SK-N-MC (cell line): ENCODE results near the gene MFSD12.

ENCODE experiments used
- DNase-seq: peaks from one replicate; pipeline ENCODE4 v3.0.0-alpha.2; 2011; ENCODE audit warnings: low read depth, low spot score
- H3K27ac ChIP-seq: fragments of 200-600 bp; sonication (generic); 2 replicates; pipeline ENCODE4 v1.5.1; 2016; ENCODE audit warnings: mixed run types
- H3K36me3 ChIP-seq: fragments of 200-600 bp; sonication (generic); 2 replicates; pipeline ENCODE4 v1.6.1; 2017; ENCODE audit warnings: antibody characterized with exemption, low read length, mixed read lengths; ENCODE audit not compliant: insufficient read depth
- H3K4me3 ChIP-seq: fragments of 200-600 bp; sonication (generic); 2 replicates; pipeline ENCODE4 v1.5.1; 2016
- H3K9ac ChIP-seq: fragments of 200-600 bp; sonication (generic); 2 replicates; pipeline ENCODE4 v1.8.0; 2017; ENCODE audit warnings: mixed run types, mixed read lengths; ENCODE audit not compliant: insufficient read length
- H3K9me3 ChIP-seq: fragments of 200-600 bp; sonication (generic); 2 replicates; pipeline ENCODE4 v1.6.1; 2017; ENCODE audit warnings: low read depth, mild to moderate bottlenecking, antibody characterized with exemption, low read length, moderate library complexity, mixed read lengths
- EZH2 ChIP-seq: fragments of 200-600 bp; sonication (generic); IDR thresholded peaks from one replicate; pipeline ENCODE4 v1.6.1; 2017; ENCODE audit warnings: antibody characterized with exemption
- FOXP2 ChIP-seq: optimal IDR thresholded peaks from 2 replicates; pipeline ENCODE3; 2011; ENCODE audit warnings: mild to moderate bottlenecking, moderate library complexity; ENCODE audit not compliant: insufficient read depth; ENCODE audit errors: extremely low read length, control extremely low read depth
- POLR2AphosphoS5 ChIP-seq: IDR thresholded peaks from 2 replicates; pipeline ENCODE4 v1.6.1; 2012; ENCODE audit warnings: mild to moderate bottlenecking, low read depth, low read length, borderline replicate concordance

MFSD12 gene

GRCh38 chr19:3601021-3601420 is 43.6 kb upstream of the MFSD12 start:
- TF ChIP-seq POLR2AphosphoS5, result no peak
- no peak for TF ChIP-seq FOXP2
- TF ChIP-seq EZH2, result no peak
- DNase-seq, result no peak
- H3K9me3 ChIP-seq, result no peaks in the 10 kb centered on the region
- H3K27ac ChIP-seq, result no peak overlapping the region
- H3K9ac ChIP-seq, result no peak overlapping the region
- no peaks in the 10 kb centered on the region for H3K36me3 ChIP-seq
- no peak overlapping the region for H3K4me3 ChIP-seq

- H3K9me3 ChIP-seq, result no peaks in the 10 kb centered on the region
- no peak for DNase-seq
- H3K27ac ChIP-seq, result no peak overlapping the region
- TF ChIP-seq FOXP2 (no peak), POLR2AphosphoS5 (no peak), EZH2 (no peak)
- no peak overlapping the region for H3K9ac ChIP-seq
- no peaks in the 10 kb centered on the region for H3K36me3 ChIP-seq
- no peak overlapping the region for H3K4me3 ChIP-seq
Observed at GRCh38 chr19:3599776-3600187, 42.4 kb upstream of the MFSD12 start.

GRCh38 chr19:3595521-3596061 is 38.2 kb upstream of the MFSD12 start:
- Histone ChIP-seq H3K4me3 (no peak overlapping the region), H3K36me3 (no peaks in the 10 kb centered on the region), H3K27ac (no peak overlapping the region), H3K9ac (no peak overlapping the region), H3K9me3 (no peaks in the 10 kb centered on the region)
- no peak for TF ChIP-seq FOXP2
- no peak for TF ChIP-seq EZH2
- no peak for TF ChIP-seq POLR2AphosphoS5
- DNase-seq, result no peak

GRCh38 chr19:3593156-3593555 is 35.8 kb upstream of the MFSD12 start:
- Histone ChIP-seq H3K27ac (no peak overlapping the region), H3K9me3 (no peaks in the 10 kb centered on the region), H3K36me3 (no peaks in the 10 kb centered on the region), H3K9ac (no peak overlapping the region), H3K4me3 (no peak overlapping the region)
- no peak for TF ChIP-seq FOXP2
- no peak for TF ChIP-seq EZH2
- TF ChIP-seq POLR2AphosphoS5, result no peak
- no peak for DNase-seq

- Histone ChIP-seq H3K9ac (no peak overlapping the region), H3K36me3 (no peaks in the 10 kb centered on the region), H3K4me3 (no peak overlapping the region), H3K27ac (no peak overlapping the region), H3K9me3 (no peaks in the 10 kb centered on the region)
- TF ChIP-seq FOXP2 (no peak), POLR2AphosphoS5 (no peak), EZH2 (no peak)
- no peak for DNase-seq
Observed at GRCh38 chr19:3591876-3592613, 34.7 kb upstream of the MFSD12 start.

GRCh38 chr19:3590991-3591659 is 33.7 kb upstream of the MFSD12 start:
- Histone ChIP-seq H3K27ac (no peak overlapping the region), H3K36me3 (no peaks in the 10 kb centered on the region), H3K9me3 (no peaks in the 10 kb centered on the region), H3K4me3 (no peak overlapping the region), H3K9ac (no peak overlapping the region)
- no peak for TF ChIP-seq FOXP2
- no peak for TF ChIP-seq POLR2AphosphoS5
- no peak for TF ChIP-seq EZH2
- no peak for DNase-seq

GRCh38 chr19:3589949-3590348 is 32.6 kb upstream of the MFSD12 start:
- DNase-seq, result no peak
- H3K4me3 ChIP-seq, result no peak overlapping the region
- no peak overlapping the region for H3K27ac ChIP-seq
- no peak overlapping the region for H3K9ac ChIP-seq
- H3K36me3 ChIP-seq, result no peaks in the 10 kb centered on the region
- TF ChIP-seq FOXP2 (no peak), EZH2 (no peak), POLR2AphosphoS5 (no peak)
- no peaks in the 10 kb centered on the region for H3K9me3 ChIP-seq

- H3K27ac ChIP-seq, result no peak overlapping the region
- no peak for TF ChIP-seq EZH2
- TF ChIP-seq POLR2AphosphoS5, result no peak
- TF ChIP-seq FOXP2, result no peak
- no peak overlapping the region for H3K4me3 ChIP-seq
- H3K9ac ChIP-seq, result no peak overlapping the region
- H3K9me3 ChIP-seq, result no peaks in the 10 kb centered on the region
- H3K36me3 ChIP-seq, result no peaks in the 10 kb centered on the region
- no peak for DNase-seq
Observed at GRCh38 chr19:3589439-3589838, 32.1 kb upstream of the MFSD12 start.
